Lower leg skin (tissue), 4 donors: Measurements from ENCODE around the gene ZBTB4. TPM values are rescaled to one million over a fixed set of nuclear protein-coding genes. Genes with fewer than 3 reads are reported as not detected.

Experiments
- DNase-seq, 2 donors: peaks; one replicate each; pipeline ENCODE4 v3.0.0-alpha.2; 2019; ENCODE audit warnings: low spot score in 2 of 2
- H3K4me3 ChIP-seq: fragments of 200-600 bp; sonication (generic); 2 replicates; pipeline ENCODE4 v1.5.1; 2017; ENCODE audit warnings: mild to moderate bottlenecking, low read depth; ENCODE audit not compliant: poor library complexity, severe bottlenecking
- CTCF ChIP-seq, 3 donors: fragments of 450-650 bp; IDR thresholded peaks; one replicate each; pipeline ENCODE4 v1.5.1; 2016; ENCODE audit warnings: antibody characterized with exemption in 3 of 3, mild to moderate bottlenecking in 3 of 3, moderate library complexity in 2 of 3
- POLR2A ChIP-seq, 2 donors: fragments of 450-650 bp; IDR thresholded peaks; one replicate each; pipeline ENCODE4 v1.6.1; 2016 to 2017; ENCODE audit warnings: antibody characterized with exemption in 2 of 2, mild to moderate bottlenecking in 1 of 2, moderate library complexity in 1 of 2
- WGBS, 2 donors: methylation state at CpG; one replicate each; pipeline ENCODE4 v1.1.5; 2018; 5-methylcytosine and 5-hydroxymethylcytosine counted together
- intact Hi-C: fragments of 100-400 bp; cut with DNase I; formaldehyde crosslinking; loops from one replicate; pipeline ENCODE4 v1.15.0; 2023; ENCODE audit warnings: low total_unique reads
- total RNA-seq, 4 donors: library from RNA; depleted of rRNA; stranded (reverse); fragments of >200 nt; gene quantifications; one replicate each; pipeline ENCODE4 v1.1.0, GENCODE V29; 2016

Gene ZBTB4
- total RNA-seq, 4 donors from 2014 or later: 40.4 to 52.3 (median 47.7) TPM

GRCh38 chr17:7435676-7436555 is 43.5 kb downstream of the ZBTB4 start:
- H3K4me3 ChIP-seq: peak overlapping the region; percentile 22
- intact Hi-C loops: loop anchor here (10.0 kb wide), 1 partner anchor 129 kb away; the partner anchor contains the start of gene SENP3
- TF ChIP-seq CTCF (IDR thresholded peaks at IDR 0.05) (no peak), POLR2A (IDR thresholded peaks at IDR 0.05) (no peak)
- WGBS, 2 donors: 6 to 8% methylated on average over 39 to 47 of the region's 49 CpGs
- peak; percentile 54 to 93 for DNase-seq

DNA sequence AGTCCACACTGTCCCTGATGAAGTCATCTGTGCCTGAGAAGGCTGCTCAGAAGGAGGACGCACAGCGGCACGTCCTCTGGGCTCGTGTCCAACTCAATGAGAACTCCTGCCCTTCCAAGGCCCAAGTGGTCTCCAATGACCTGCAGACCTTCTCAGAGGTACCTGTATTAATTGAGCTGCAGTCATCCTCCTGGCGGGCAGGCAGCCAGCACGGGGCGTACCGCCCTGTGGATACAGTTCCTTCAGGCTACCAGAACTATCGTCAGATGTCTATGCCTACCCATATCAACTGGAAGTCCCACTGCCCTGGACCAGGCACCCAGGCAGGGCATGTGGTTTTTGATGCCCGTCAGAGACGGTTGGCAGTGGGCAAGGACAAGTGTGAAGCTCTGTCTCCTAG is 47.1 kb downstream of the ZBTB4 start:
- WGBS, 2 donors: 86 to 93% methylated on average over 11 of the region's 11 CpGs
- DNase-seq: no peak
- H3K4me3 ChIP-seq: no peak overlapping the region
- TF ChIP-seq CTCF (IDR thresholded peaks at IDR 0.05) (no peak), POLR2A (IDR thresholded peaks at IDR 0.05) (no peak)
- intact Hi-C loops: loop anchor here (10.0 kb wide), 1 partner anchor 133 kb away; the partner anchor contains the start of gene SENP3

DNA sequence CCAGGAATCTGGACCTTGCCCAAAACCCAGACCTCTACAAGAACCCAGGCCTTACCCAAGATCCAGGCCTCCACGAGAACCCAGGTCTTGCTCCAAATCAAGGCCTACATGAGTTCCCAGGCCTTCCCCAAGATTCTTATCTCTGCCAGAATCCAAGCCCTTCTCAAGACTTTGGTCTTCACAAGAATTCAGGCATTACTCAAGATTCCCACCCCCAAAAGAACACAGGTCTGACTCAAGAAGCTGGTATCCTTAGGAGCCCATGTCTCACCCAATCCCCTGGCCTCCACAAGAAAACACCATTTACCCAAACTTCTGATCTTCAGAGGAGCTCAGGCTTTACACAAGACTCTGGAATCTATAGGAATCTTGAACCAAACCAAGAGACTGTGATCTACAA is 48.2 kb downstream of the ZBTB4 start:
- DNase-seq: no peak
- no peak overlapping the region for H3K4me3 ChIP-seq
- WGBS, 2 donors: 81 to 89% methylated on average over 1 of the region's 1 CpG
- intact Hi-C loops: loop anchor here (10.0 kb wide), 1 partner anchor 134 kb away; the partner anchor contains the start of gene SENP3
- TF ChIP-seq CTCF (IDR thresholded peaks at IDR 0.05) (no peak), POLR2A (IDR thresholded peaks at IDR 0.05) (no peak)

- no peak for TF ChIP-seq CTCF (IDR thresholded peaks at IDR 0.05)
- no peak for TF ChIP-seq POLR2A (IDR thresholded peaks at IDR 0.05)
- 90 to 93% methylated on average over 10 of the region's 10 CpGs for WGBS, 2 donors
- DNase-seq: no peak
- intact Hi-C loops: loop anchor here (10.0 kb wide), 2 partner anchors 65 to 135 kb away; partner anchors contain the start of gene SENP3
- H3K4me3 ChIP-seq: no peak overlapping the region
Measured at GRCh38 chr17:7429722-7430121, 49.7 kb downstream of the ZBTB4 start.

DNA sequence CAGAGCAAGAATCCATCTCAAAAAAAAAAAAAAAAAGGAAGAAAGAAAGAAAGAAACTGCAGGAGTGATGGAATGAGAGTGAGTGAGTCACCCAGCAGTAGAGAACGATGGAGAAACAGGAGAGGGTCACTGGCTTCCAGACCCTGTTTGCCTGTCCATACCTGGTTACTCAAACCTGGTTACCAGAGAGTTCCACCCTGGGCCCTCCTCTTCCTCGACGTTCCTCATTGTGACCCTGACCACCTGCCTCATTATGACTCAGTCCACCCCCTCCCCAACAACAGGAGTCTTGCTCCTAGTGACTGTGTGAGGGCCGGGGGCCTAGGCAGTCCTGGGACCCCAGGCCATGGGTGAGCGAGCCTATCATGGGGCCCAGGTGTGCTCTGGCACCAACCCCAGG is 50.9 kb downstream of the ZBTB4 start, which contains the start of gene SPEM3:
TSS of gene SPEM3 (plus strand) at position 301 of the 400 bp plus-strand sequence. CDS start at position 347, 46 bp downstream.
- no peak for TF ChIP-seq CTCF (IDR thresholded peaks at IDR 0.05)
- TF ChIP-seq POLR2A (IDR thresholded peaks at IDR 0.05): no peak
- intact Hi-C loops: loop anchor here (10.0 kb wide), 1 partner anchor 64 kb away; no protein-coding TSS in a partner anchor
- 73 to 76% methylated on average over 5 of the region's 5 CpGs for WGBS, 2 donors
- no peak within 1 kb of the TSS for H3K4me3 ChIP-seq
- no peak for DNase-seq
